GM20431 (cell line): ENCODE results near the gene GOLGA6A.

Source experiments
- in situ Hi-C: fragments of 300-500 bp; cut with MseI, MboI; formaldehyde crosslinking; loops from one replicate; pipeline ENCODE4 v1.15.0; 2020; ENCODE audit warnings: low sequenced_read_pairs; ENCODE audit not compliant: unreplicated experiment

Gene GOLGA6A

DNA sequence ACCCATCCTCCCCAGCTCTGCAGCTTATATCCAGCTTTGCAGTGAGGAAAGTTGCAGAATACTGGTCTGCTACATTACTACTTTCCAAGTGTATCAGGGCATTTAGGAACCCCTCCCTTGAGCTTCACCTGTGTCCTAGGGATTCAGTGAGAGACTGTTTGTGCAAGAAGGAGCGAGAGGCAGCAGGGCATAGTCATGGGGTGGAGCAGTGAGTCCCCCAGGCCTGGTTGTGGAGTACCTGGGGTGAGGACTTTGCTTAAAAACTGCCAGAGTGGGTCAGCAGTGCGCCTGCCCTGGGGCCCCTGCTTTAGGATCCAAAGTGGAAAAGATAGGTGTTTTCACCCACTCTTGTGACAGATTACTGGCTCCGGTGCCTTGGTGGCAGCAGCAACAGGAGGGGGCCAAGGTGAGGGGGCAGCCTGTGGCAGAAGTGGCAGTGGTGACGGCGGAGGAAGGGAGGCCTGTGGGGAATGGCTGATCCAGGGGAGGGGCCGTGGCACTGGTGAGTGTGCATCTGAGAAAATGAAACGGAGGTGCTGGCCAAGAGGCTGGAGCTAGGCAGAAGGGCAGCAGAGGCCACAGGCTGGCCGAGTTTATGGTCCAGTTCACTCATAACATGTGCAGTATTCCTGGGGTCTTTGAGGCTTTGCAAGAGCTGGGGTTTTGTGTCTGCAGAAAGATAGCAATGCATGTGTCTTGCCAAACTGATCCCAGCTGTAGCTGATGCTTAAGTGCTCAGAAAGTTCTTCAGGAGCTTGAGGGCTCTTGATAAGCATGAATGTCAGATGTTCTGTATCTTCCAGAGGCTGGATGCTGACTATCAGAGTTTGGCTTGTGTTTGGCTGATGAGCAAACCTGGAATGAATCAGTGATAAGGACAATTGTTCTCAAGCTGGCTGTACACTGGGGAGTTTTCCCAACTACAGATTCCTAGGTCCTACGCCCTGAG, 43.4 kb downstream of the GOLGA6A start:
- in situ Hi-C loops: no loop called here

DNA sequence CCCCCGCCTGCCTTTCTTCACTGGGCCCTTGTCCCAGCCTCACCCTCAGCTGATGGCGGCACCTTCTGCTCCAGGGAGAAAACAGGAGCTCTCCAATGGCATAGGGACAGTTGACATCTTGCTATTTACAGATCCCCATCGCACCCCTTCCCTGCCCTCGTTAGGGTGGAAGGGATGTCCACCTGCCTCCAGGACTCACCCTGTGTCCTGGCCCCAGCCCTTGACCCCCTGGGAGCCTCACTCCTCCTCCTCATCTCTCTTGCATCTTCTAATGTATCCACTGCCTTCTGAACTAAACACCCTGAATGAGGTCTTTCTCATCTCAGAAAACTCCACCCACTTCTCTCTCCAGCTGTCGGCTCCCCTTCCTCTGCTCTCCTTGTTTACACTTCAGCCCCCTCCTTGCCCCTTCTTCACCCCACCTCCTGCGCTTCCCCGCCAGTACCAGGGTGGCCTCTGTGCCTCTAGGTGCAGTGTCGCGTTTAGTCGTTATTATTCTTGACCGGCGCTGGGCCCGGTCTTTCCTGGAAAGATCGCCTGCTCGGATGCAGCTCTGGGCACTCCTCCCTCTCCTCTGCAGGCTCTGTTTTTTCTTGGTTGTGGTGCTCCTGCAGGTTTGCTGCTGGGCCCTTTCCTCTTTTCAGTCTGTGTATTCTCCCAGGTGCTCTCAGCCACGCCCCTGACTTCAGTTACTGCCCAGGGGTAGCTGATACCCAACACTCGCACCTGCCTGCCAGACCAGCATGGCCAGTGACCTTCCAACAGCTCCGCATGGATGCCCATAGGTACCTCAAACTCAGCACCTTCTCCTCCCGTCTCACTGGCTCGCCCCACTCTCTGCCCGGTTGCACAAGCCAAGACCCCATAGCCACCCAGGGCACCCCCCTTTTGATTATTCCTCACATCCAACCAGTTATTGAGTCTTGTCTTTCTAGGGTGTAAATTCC, 44.9 kb downstream of the GOLGA6A start:
- in situ Hi-C loops: no loop called here

DNA sequence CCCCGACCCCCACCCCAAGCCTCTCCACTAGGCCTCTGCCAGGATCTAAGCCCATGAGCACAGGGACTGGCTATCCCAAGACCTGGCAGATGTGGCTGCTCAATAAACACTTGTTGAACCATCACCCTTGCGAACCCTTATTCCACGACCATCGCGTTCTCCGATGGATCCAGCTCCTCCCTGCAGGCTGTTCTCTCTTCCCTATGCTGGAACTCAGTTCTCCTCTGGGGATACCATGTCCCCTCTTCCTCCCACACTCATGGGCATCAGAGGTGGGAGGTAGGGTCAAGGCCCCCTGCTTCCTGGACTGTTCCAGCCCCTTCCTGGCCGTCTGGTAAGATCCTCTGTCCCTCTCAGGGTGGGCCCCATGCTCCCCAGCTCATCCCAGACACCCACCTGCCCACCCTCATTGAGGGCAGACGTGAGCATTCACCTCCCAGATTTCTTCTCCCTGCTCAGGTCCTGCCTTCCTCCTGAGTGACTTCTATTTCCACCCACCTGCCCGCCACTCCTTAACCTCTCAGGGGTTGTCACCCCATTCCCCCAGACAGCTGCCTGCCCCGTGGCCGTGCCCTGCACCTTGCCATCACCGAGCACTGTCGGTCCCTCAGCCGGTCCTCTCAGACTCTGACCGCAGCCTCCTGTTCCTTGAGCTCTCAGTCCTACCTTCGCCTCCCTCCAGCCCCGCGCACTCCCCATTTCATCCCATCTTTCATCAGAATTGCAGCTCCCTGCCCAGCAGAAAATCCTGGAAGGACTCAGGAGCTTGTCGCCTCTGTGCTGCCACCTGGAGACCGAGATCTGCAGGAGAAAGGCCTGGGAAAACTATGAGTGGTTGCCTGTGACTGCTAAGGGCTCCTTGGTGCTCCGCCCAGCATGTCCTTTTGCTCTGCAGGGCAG, 45.8 kb downstream of the GOLGA6A start:
- in situ Hi-C loops: no loop called here

DNA sequence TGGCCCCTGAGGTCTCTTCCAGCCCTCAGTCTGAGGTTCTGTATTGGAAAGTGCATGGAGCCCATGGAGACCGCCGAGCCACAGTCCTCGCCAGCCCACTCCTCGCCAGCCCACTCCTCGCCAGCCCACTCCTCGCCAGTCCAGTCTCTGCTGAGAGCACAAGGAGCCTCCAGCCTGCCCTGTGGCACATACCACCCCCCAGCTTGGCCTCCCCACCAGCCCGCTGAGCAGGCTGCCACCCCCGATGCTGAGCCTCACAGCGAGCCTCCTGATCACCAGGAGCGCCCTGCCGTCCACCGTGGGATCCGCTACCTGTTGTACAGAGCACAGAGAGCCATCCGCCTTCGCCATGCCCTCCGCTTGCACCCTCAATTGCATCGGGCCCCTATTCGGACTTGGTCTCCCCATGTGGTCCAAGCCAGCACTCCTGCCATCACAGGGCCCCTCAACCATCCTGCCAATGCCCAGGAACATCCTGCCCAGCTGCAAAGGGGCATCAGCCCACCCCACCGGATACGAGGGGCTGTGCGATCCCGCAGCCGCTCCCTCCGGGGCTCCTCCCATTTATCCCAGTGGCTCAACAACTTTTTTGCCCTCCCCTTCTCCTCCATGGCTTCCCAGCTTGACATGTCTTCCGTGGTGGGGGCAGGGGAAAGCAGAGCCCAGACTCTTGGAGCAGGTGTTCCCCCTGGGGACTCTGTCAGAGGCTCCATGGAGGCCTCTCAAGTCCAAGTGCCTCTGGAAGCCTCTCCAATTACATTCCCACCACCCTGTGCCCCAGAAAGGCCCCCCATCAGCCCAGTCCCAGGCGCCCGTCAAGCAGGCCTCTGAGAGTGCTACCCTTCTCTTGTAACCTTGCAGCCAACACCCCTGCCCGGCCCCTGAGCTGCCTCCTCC, 47.0 kb downstream of the GOLGA6A start:
- in situ Hi-C loops: no loop called here

DNA sequence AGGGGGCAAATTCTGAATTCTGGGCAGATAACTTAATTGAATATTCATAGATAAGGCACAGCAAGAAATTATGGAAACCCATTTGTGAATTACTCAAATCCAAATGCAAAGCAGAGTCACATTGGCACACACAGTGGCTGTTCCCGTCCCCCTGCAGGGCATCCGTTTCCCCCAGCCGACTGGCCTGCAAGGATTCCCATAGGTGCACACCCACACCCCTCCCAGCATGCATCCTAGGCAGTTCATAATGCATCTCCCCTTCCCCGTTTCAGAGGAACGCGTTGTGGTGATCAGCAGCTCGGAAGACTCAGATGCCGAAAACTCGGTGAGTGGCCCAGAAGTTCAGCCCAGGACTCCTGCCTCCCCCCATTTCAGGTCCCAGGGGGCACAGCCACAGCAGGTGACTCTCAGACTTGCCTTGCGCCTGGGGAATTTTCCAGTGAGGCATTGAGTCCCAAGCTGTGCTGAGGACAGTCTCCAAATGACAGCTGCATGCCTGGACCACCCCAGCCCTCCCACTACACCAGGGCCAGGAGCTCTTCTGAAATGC, 48.1 kb downstream of the GOLGA6A start:
- in situ Hi-C loops: no loop called here

DNA sequence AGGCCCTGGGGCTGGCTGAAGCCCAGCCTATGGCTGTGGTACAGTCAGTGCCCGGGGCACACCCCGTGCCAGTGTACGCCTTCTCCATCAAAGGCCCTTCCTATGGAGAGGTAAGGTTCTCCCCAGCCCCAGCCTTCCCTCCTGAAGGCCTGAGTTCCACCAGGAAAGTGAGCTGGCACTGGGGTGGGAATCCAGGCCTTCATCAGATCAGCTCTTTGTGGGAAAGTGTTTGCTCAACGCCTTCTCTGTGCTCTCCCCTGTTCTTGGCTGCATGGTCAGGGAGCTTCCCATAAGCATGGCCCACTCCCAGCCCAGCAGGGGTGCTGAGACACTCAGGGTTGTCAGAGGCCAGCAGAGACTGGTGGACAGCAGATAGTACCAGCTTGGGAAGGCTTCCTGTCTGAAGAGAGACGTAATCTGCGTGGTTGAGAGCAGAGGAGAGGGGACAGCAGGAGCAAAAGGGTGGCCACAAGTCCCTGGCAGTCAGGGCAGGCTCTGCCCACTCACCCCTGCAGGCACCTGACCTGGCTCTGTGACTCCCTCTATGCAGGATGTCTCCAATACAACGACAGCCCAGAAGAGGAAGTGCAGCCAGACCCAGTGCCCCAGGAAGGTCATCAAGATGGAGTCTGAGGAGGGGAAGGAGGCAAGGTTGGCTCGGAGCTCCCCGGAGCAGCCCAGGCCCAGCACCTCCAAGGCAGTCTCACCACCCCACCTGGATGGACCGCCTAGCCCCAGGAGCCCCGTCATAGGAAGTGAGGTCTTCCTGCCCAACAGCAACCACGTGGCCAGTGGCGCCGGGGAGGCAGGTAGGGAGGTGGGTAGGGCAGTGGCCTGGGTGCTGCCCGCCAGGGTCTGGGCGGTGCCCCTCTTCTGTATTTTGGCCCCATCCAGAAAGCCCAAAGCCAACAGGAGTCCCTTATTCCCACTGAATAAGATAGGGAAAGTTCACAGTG, 49.5 kb downstream of the GOLGA6A start:
- in situ Hi-C loops: no loop called here

DNA sequence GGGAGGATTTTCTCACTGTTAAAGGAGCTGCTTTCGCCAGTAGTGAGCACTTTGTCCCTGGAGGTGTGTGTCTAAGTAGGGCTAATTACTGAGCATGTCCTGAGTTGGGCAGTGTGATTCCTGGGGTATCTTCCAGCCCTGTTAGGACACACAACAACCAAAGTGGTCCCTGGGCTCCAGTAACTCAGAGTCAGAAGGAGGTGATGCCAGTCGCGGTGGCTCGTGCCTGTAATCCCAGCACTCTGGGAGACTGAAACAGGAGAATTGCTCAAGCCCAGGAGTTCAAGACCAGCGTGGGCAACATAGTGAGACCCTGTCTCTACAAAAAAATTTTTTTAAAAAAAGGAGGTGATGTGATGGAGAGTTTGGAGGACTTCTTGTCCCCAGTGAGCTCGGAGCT, 50.3 kb downstream of the GOLGA6A start:
- in situ Hi-C loops: no loop called here

DNA sequence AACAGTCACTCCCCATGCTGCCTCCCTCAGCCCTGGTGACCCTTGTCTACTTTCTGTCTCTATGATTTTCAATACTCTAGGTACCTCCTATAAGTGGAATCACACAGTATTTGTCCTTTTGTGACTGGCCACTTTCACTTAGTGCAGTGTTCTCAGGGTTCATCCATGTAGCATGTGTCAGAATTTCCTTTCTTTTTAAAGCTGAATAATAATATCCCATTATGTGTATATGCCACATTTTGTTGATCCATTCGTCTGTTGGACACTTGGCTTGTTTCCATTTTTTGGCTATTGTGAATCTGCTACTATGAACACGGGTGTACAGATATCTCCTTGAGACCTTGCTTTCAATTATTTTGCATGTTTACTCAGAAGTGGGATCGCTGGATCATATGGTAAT, 53.7 kb downstream of the GOLGA6A start:
- in situ Hi-C loops: no loop called here

DNA sequence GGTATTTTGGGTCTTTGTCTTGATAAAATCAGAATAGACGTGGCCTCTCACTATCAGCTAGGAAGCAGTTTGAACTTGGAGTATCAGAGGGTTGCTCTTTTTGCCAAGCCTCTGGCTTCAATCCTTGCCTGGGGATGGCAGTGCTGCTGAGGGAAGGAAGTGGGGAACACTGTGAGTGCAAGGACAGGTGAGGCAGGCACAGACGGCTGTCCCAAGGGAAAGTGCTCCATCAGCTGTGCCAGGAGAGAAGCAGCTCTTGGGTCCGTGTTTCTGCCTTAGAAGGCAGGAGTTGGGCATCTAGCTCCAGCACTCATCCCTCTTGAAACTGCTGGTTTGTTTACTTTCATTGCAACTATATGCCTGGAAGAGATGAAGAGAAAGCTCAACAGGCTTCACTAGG, 54.7 kb downstream of the GOLGA6A start:
- in situ Hi-C loops: no loop called here

DNA sequence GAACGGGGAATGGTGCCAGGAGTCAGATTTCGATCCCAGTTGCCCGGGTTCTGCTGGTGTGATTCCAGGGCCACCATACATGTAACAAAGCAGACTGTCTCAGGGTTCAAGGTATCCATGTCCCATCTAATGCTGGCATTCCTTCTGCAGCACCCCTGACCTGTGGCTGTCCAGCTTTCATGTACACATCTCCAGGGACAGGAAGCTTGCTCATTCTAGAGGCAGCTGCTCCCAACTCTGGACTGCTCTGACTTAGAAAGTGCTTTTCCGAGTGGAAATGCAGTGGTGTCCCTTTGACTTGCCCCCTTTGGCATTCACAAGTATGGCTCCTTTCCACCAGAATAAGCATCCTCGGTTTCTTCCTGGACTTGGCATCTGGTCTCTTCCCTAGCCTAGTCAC, 56.9 kb downstream of the GOLGA6A start:
- in situ Hi-C loops: no loop called here

DNA sequence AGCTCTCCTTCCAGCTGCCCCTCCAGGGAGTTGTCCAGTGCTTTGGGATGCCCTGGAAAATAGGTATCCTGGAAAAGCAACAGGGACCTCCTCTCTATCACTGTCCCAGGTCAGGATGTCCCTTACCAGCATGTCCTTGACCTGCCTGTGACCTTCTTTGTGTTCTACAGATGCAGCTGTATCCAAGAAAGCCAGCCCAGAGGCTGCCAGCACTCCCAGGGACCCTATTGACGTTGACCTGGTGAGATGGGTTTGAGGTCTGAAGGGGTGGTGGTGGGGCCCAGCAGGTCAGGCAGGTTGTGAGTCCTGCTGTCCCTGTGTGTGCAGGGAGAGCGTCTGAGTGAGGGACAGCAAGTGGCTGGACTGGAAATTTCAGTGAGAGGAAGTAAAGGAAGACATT, 57.7 kb downstream of the GOLGA6A start:
- in situ Hi-C loops: no loop called here

DNA sequence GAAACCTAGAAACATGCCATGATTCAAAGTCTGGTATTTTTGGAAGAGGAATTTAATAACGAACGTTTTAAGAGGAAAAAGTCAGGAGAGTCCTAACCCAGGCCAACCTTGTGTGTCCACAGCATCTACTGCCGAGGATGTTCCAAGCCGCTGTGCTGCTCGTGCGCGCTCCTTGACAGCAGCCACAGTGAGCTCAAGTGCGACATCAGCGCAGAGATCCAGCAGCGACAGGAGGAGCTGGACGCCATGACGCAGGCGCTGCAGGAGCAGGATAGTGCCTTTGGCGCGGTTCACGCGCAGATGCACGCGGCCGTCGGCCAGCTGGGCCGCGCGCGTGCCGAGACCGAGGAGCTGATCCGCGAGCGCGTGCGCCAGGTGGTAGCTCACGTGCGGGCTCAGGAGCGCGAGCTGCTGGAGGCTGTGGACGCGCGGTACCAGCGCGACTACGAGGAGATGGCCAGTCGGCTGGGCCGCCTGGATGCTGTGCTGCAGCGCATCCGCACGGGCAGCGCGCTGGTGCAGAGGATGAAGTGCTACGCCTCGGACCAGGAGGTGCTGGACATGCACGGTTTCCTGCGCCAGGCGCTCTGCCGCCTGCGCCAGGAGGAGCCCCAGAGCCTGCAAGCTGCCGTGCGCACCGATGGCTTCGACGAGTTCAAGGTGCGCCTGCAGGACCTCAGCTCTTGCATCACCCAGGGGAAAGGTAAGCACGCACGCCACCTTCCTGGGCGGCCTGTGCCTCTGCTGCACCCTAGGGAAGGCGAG, 59.5 kb downstream of the GOLGA6A start:
- in situ Hi-C loops: no loop called here
